Right lobe of liver (tissue), 4 donors: ENCODE results near the gene TBC1D2.

Experiments
- POLR2A ChIP-seq: fragments of 450-650 bp; IDR thresholded peaks from one replicate; pipeline ENCODE4 v1.6.1; 2017; ENCODE audit warnings: antibody characterized with exemption, mild to moderate bottlenecking
- TF ChIP-seq, protein P1 (sequence below), 4 donors: fragments of 200-600 bp in 3 of 4; fragments of 450-650 bp in 1 of 4; IDR thresholded peaks; one replicate each; pipeline versions ENCODE4 v1.5.1 to v1.8.0; 2016 to 2022; ENCODE audit warnings: antibody characterized with exemption in 4 of 4, mild to moderate bottlenecking in 2 of 4
- donor health status: DM: no; HTN: no; CAD: no.
- donor health status: DM: no; HTN: no; CAD: no.
- donor health status: DM: no; HTN: yes; CAD: no.

- TF ChIP-seq, protein P1, sequence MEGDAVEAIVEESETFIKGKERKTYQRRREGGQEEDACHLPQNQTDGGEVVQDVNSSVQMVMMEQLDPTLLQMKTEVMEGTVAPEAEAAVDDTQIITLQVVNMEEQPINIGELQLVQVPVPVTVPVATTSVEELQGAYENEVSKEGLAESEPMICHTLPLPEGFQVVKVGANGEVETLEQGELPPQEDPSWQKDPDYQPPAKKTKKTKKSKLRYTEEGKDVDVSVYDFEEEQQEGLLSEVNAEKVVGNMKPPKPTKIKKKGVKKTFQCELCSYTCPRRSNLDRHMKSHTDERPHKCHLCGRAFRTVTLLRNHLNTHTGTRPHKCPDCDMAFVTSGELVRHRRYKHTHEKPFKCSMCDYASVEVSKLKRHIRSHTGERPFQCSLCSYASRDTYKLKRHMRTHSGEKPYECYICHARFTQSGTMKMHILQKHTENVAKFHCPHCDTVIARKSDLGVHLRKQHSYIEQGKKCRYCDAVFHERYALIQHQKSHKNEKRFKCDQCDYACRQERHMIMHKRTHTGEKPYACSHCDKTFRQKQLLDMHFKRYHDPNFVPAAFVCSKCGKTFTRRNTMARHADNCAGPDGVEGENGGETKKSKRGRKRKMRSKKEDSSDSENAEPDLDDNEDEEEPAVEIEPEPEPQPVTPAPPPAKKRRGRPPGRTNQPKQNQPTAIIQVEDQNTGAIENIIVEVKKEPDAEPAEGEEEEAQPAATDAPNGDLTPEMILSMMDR (IDR thresholded peaks at IDR 0.05): no peak
- TF ChIP-seq POLR2A: no peak
Observed at GRCh38 chr9:98209530-98209929, 45.9 kb downstream of the TBC1D2 start.
